Activated T-helper 1 cell treated with anti-CD3 and anti-CD28 coated beads, Interleukin-12 subunit alpha, Interleukin-12 subunit beta, Interleukin-2, Interleukin-4 antibody, amounts not matched to agents 30 ng/mL and 10 ng/mL and 1 ng/mL, durations not matched to agents 14 hours and 24 hours and 36 hours (primary cell): ENCODE data around the gene MRNIP. TPM values are rescaled to one million over a fixed set of nuclear protein-coding genes. Genes with fewer than 3 reads are reported as not detected.

Source experiments
- DNase-seq: peaks from one replicate; pipeline ENCODE4 v3.0.0; 2021; ENCODE audit warnings: low spot score
- H3K27ac Mint-ChIP-seq: one replicate; pipeline ENCODE4 v1.8.0; 2021; ENCODE audit warnings: mild to moderate bottlenecking, mixed read lengths
- H3K27me3 Mint-ChIP-seq: one replicate; pipeline ENCODE4 v1.8.0; 2022; ENCODE audit warnings: mild to moderate bottlenecking, moderate library complexity, mixed read lengths; ENCODE audit not compliant: insufficient read depth
- H3K36me3 Mint-ChIP-seq: one replicate; pipeline ENCODE4 v1.8.0; 2021; ENCODE audit warnings: low read depth, mixed read lengths
- H3K4me1 Mint-ChIP-seq: one replicate; pipeline ENCODE4 v1.8.0; 2021; ENCODE audit warnings: low read depth, mixed read lengths
- H3K4me3 Mint-ChIP-seq: one replicate; pipeline ENCODE4 v1.8.0; 2021; ENCODE audit warnings: mild to moderate bottlenecking, moderate library complexity, mixed read lengths
- H3K9me3 Mint-ChIP-seq: one replicate; pipeline ENCODE4 v1.8.0; 2021; ENCODE audit warnings: mixed read lengths
- intact Hi-C: fragments of 100-400 bp; cut with micrococcal nuclease; formaldehyde crosslinking; loops from one replicate; pipeline ENCODE4 v1.15.1; 2024
- total RNA-seq: library from RNA; stranded (reverse); gene quantifications from 2 replicates; pipeline ENCODE4 v1.2.3, GENCODE V29; 2022

MRNIP gene
- total RNA-seq, 1 donor from 2014 or later = 24.6 TPM

DNA sequence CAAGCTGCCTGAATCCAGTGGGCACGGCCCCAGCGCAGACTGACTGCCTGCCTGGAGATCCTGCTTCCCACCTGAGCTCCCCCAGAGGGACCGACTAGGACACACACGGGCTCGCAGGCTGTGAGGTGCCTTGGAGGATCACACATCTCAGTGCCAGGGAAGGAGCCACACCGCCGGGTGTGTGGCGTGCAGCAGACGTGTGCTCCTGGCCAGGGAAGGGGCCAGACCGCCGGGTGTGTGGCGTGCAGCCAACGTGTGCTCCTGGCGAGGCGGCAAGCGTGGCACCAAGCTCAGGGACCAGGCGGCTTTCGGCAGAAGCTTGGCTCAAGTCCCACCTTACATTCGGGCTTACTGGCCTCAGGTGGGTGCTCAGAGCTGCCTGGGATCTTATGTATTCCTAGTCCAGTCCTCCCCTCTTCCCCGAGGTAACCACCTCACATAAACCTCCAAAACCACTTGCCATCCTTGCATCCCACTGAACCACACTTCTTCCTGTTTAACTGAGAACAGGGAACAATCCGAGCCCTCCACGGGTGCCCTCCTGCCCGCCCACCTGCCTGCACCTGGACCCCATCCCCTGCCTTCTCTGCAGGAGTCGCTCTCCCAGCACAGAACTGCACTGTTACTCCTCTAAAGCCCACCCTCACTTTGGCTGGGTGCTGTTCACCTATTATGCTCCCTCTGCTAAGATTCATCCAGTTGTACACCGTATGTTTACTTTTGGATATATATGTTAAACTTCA is 22.4 kb upstream of the MRNIP start:
- no peak for DNase-seq
- no peaks in the 10 kb centered on the region for H3K4me1 Mint-ChIP-seq
- intact Hi-C loops = no loop called here
- H3K27ac Mint-ChIP-seq = no peak overlapping the region
- H3K4me3 Mint-ChIP-seq = no peak overlapping the region
- no peaks in the 10 kb centered on the region for H3K27me3 Mint-ChIP-seq
- H3K36me3 Mint-ChIP-seq = peaks cover 47% of the 10 kb centered on the region
- peaks cover 21% of the 10 kb centered on the region for H3K9me3 Mint-ChIP-seq

DNA sequence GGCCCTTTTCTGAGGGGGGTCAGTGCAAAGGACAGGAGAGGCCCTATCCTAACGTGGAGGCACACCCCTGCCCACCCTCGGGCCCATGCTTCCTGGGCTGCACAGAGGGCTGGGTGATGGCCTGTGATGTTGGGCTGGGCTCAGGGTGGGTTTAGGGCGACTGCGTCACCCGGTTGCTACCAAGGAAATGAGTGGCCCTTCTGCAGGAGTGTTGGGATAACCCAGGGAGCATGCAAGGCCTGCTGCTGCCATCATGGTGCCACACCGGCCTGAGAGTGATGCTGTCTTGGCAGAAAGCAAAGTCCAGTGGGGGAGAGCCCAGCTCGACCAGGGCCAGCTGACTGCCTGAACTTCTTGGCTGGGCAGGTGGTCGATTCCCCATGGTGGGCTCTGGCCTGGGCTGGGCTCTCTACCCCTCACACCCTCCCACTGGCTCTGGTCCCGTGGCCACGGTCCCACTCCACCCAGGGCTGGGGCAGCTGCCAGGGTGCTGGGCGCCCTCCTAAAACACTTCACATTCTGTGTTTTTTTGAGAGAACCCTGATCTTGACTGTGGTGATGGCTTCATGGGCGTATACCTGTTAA is 21.5 kb upstream of the MRNIP start:
- Mint-ChIP-seq H3K4me1 (no peaks in the 10 kb centered on the region), H3K9me3 (peaks cover 21% of the 10 kb centered on the region), H3K27ac (no peak overlapping the region), H3K36me3 (peaks cover 41% of the 10 kb centered on the region), H3K4me3 (no peak overlapping the region), H3K27me3 (no peaks in the 10 kb centered on the region)
- intact Hi-C loops = no loop called here
- DNase-seq = no peak

DNA sequence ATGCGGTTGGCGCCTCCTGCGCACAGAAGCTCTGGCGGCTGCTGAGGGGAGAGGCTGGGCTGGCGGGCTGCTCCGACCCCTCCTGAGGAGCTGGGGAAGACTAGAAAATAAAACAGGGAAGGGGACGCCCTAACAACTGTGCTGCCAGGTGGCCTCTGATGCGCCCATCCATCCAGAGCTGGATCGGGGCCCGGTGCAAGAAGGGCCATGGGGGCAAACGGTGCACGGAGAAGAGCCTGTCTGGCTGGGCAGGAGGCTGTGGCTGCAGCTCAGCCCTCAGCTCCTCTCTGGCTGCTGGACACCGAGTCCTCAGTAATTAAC is 21.0 kb upstream of the MRNIP start:
- no peaks in the 10 kb centered on the region for H3K27me3 Mint-ChIP-seq
- H3K4me3 Mint-ChIP-seq = no peak overlapping the region
- H3K27ac Mint-ChIP-seq = no peak overlapping the region
- intact Hi-C loops = no loop called here
- H3K4me1 Mint-ChIP-seq = no peaks in the 10 kb centered on the region
- peaks cover 17% of the 10 kb centered on the region for H3K9me3 Mint-ChIP-seq
- H3K36me3 Mint-ChIP-seq = peaks cover 36% of the 10 kb centered on the region
- DNase-seq = no peak

DNA sequence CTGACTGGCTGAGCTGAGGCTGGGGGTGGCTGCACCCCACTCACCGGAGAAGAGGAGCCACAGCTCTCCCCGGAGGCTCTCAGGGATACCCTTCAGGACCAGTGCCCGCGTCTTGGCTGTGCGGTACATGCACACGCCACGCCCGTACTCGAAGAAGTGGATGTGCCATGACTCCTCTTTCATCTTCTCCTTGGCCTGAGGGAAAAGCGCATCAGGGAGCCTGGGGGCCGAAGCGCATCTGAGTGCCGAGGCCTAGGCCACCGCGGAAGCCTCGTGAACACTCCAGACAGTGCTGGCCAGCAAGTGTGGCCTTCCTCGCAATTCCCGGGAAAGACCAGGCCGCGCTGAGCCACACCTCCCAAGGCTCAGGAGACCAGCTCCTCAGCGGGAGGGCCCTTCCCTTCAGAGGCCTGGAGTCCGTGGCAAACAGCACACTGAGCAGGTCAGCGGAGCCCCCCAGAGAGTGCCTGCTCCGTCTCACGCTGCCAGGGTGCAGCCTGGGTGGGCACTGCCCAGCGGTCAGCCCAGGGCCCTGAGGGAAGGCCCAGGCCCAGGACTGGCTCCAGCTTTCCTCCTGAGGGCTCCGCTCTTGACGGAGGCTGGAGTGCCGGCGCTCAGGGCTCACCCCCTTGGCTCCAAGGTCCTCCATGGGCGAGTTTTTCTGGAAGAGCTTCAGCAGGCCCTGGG is 20.5 kb upstream of the MRNIP start:
- intact Hi-C loops = no loop called here
- Mint-ChIP-seq H3K9me3 (peaks cover 13% of the 10 kb centered on the region), H3K27ac (no peak overlapping the region), H3K36me3 (peaks cover 31% of the 10 kb centered on the region), H3K27me3 (no peaks in the 10 kb centered on the region), H3K4me3 (no peak overlapping the region), H3K4me1 (no peaks in the 10 kb centered on the region)
- no peak for DNase-seq

DNA sequence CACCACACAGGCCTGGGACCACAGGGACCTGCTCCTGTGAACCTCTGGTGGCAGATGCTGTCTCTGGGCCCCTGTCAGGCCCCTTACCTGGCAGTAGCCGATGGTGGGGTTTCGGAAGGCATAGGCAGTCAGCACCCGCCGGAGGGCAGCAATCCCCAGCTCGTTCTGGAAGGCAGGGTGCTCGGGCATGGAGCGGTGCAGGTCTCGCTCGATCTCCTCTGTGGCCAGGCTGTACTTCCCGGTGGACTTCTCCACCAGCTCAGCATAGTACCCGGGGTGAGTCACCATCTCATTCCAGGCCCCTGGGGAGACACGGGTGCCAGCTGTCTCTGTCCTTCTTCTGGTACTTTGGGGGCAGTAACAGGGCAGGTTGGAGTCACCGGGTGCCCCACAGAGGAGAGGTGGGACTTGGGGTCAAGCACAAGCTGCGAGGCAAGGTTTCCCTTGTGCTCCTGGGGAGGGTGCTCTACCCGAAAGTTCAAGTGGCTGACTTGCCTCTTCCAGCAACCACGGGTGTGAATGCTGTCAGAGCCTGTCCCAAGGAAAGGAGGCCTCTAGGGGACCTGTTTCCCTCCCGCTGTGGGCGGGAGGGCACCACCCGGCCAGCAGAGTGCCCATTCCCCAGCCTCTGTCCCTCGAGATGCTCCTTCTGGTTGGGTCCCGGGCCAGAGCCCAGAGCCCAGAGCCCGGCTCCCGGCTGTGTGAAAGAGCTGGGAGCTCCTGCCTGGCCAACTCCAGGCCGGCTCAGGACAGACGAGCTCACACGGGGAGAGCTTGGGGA is 19.8 kb upstream of the MRNIP start:
- Mint-ChIP-seq H3K4me3 (no peak overlapping the region), H3K36me3 (peaks cover 24% of the 10 kb centered on the region), H3K9me3 (peaks cover 7% of the 10 kb centered on the region), H3K4me1 (no peaks in the 10 kb centered on the region), H3K27ac (no peak overlapping the region), H3K27me3 (no peaks in the 10 kb centered on the region)
- intact Hi-C loops = no loop called here
- no peak for DNase-seq

DNA sequence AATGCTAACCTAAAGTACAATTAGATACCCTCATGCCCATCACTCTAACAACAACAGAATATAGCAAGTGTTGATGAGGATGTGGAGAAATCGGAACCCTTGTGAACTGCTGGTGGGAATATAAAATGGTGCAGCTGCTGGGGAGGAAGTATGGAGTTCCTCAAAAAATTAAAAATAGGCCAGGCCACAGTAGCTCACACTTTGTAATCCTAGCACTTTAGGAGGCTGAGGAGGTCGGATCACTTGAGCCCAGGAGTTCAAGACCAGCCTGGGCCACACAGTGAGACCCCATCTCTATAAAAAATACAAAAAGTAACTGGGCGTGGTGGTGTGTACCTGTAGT is 18.0 kb upstream of the MRNIP start:
- Mint-ChIP-seq H3K27me3 (no peaks in the 10 kb centered on the region), H3K9me3 (no peaks in the 10 kb centered on the region), H3K4me1 (no peaks in the 10 kb centered on the region), H3K36me3 (peaks cover 16% of the 10 kb centered on the region), H3K27ac (no peak overlapping the region), H3K4me3 (no peak overlapping the region)
- intact Hi-C loops = no loop called here
- no peak for DNase-seq

DNA sequence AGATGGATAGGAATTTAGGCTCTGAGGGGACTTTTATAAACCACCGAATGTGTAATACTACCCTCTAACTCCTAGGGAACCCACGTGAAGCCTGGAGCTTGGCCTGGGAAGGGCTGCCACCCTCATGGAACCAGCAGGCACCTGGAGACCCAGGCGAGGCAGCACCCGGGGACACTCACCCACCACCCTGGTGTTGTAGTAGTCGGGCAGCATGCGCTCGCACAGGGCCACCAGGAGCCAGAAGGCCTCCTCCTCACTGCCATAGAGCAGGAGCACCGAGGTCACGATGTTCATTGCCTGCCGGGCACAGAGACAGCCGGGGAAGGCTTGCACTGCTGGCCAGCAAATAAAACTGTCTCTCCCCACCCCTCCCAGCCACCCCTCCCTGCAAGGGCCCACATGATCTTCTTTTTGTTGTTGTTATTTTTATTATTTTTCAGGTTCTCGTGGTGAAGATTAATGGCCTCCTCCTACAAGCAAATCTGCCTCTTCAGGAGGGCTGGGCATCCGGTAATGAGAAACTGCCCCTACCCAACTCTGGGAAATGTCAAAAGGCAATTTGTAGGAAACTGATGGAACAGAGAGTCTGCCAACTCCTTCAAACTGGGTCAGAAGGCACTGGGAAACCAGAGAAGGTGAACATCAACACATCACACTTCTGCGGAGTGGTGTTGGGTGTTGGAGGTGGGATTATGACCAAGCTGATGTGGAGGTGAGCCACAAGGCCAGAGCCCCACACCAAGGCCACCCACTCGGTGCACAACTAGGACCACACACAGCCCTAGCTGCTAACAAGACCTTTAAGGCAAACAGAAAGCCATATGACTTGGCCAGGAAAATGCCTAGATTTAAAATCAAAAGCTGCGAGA is 17.4 kb upstream of the MRNIP start:
- H3K27ac Mint-ChIP-seq = no peak overlapping the region
- H3K4me1 Mint-ChIP-seq = no peaks in the 10 kb centered on the region
- no peaks in the 10 kb centered on the region for H3K9me3 Mint-ChIP-seq
- intact Hi-C loops = no loop called here
- DNase-seq = no peak
- H3K36me3 Mint-ChIP-seq = peaks cover 15% of the 10 kb centered on the region
- no peak overlapping the region for H3K4me3 Mint-ChIP-seq
- H3K27me3 Mint-ChIP-seq = no peaks in the 10 kb centered on the region

DNA sequence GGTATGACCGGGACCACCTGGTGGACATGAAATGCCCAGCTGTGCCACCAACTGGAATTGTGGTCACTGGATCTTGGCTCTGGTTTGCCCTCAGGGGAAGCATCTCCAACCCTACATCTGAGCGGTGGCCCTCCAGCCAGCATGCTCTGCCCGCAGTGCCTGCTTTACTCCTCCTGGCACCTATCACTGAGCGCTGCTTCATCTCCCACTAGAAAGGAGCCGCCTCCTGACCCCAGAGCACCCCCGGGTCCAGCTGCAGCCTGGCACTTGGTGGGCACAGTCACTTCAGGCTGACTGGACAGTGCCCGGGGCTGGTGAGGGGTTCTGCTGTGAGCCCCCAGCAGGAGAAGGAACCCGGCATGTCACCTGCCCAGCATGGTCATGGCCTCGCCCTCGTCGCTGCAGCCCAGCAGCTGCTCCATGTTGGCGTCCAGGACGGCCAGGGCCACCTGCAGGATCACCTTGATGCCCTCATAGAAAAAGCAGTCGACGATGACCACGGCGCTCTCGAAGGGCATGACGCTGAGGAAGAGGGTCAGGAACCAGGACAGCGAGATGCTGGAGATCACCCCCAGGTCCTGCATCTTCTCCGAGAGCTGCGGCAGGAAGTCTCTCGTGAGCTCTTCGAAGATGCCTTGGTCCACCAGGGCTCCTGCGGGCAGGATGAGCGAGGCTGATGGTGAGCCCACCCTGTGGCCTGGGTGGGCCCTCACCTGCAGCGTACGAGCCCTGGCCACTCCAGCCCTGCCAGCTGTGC is 16.1 kb upstream of the MRNIP start:
- no peaks in the 10 kb centered on the region for H3K4me1 Mint-ChIP-seq
- H3K4me3 Mint-ChIP-seq = no peak overlapping the region
- intact Hi-C loops = no loop called here
- H3K27me3 Mint-ChIP-seq = no peaks in the 10 kb centered on the region
- H3K27ac Mint-ChIP-seq = no peak overlapping the region
- peaks cover 15% of the 10 kb centered on the region for H3K36me3 Mint-ChIP-seq
- DNase-seq = no peak
- H3K9me3 Mint-ChIP-seq = no peaks in the 10 kb centered on the region

DNA sequence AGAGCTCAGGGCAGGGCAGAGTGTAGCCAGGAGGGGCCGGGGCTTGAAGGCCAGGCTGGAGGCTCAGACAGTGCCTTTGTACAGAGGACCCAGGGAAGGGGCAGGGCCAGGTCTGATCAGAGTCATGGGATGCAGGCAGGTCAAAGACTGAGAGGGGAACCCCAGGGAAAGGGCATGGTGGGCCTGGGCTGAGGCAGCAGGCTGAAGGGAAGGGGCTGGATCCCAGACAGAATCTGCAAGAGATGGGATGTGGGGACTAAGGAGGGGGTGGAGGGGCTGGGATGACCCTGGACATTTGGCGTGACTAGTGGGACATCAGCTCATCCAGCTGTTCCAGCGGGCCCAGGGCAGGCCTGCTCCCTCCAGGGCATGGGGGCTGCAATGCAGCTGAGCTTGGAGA is 15.5 kb upstream of the MRNIP start:
- no peaks in the 10 kb centered on the region for H3K4me1 Mint-ChIP-seq
- H3K36me3 Mint-ChIP-seq = peaks cover 15% of the 10 kb centered on the region
- intact Hi-C loops = no loop called here
- DNase-seq = no peak
- no peak overlapping the region for H3K27ac Mint-ChIP-seq
- no peaks in the 10 kb centered on the region for H3K9me3 Mint-ChIP-seq
- no peak overlapping the region for H3K4me3 Mint-ChIP-seq
- H3K27me3 Mint-ChIP-seq = no peaks in the 10 kb centered on the region

DNA sequence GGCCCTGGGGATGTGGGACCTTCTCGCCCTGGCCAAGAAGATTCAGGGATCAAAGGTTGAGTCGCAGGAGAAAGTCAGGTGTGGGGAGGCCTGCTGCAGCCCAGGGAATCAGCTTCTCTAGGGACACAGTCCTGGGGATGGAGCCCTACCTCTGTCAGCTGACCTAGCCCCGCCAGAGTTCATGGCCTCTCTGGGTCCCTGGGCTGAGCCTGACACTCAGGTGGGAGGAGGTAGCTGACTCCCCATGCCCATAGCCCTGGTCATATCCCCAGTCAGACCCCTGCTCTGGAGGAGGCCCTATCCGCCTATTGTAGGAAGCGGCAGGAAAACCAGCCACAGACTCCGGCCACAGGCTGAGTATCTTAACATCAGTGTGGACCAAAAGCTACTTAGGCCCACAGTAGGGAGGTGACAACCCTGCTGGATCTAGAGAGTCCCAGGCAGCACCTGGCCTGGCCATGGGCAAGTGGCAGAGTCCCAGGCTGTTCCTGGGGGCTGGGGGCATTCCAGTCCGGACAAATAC is 15.0 kb upstream of the MRNIP start:
- no peak for DNase-seq
- Mint-ChIP-seq H3K27ac (no peak overlapping the region), H3K9me3 (no peaks in the 10 kb centered on the region), H3K4me1 (no peaks in the 10 kb centered on the region), H3K27me3 (no peaks in the 10 kb centered on the region), H3K4me3 (no peak overlapping the region), H3K36me3 (peaks cover 15% of the 10 kb centered on the region)
- intact Hi-C loops = no loop called here

DNA sequence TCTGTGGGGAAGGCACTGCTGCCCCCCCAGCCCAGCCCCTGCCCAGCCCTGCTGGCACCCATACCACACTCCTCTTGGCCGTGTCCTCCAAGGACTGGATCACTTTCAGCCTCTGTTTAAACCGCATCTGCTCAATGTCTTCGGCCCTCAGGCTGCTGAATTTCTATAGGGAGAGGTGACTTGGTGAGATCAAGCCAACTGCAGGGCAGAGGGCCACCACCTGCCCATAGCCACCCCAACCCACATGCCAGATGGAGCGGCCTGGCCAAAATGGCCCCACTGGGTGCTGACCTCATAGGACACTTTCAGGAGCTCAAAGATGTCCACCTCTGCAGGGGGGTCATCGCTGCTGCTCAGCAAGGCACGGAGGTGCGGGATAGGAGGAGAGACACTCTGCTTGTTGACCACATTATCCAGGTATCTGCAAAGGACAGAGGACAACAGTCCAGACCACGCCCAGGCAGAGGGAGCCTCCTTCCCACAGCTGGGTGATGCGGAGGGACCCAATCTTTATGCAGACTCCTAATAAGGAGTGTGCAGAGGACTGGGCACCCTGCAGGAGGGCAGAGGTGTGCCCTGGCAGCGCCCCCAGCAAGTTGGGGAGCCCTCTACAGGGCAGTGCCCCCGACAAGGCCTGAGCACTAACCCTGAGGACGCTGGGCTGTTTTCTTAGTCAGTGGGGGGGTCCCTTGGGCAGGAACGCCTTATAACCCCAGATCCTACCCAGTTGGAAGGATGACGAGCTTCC is 14.4 kb upstream of the MRNIP start:
- no peaks in the 10 kb centered on the region for H3K27me3 Mint-ChIP-seq
- H3K27ac Mint-ChIP-seq = no peak overlapping the region
- no peaks in the 10 kb centered on the region for H3K9me3 Mint-ChIP-seq
- no peaks in the 10 kb centered on the region for H3K4me1 Mint-ChIP-seq
- H3K4me3 Mint-ChIP-seq = no peak overlapping the region
- DNase-seq = no peak
- intact Hi-C loops = no loop called here
- peaks cover 14% of the 10 kb centered on the region for H3K36me3 Mint-ChIP-seq
